ENCODE results near the gene OR10J4. TPM values are rescaled to one million over a fixed set of nuclear protein-coding genes. Genes with fewer than 3 reads are reported as not detected.

Gene OR10J4
- total and polyA plus RNA-seq, 10 donors = not detected

- DNase-seq = no peak
- WGBS, 5 donors = 92 to 95% (median 93%) methylated on average over 2 of the region's 2 CpGs
- TF ChIP-seq POLR2A (IDR thresholded peaks at IDR 0.05) (no peak), CTCF (IDR thresholded peaks at IDR 0.05 in 8 of 11, conservative IDR thresholded peaks at IDR 0.05 in 3 of 11) (no peak), POLR2AphosphoS5 (IDR thresholded peaks at IDR 0.05) (no peak)
- Histone ChIP-seq H3K4me1 (no peaks in the 10 kb centered on the region), H3K4me3 (no peak overlapping the region), H3K36me3 (no peaks in the 10 kb centered on the region), H3K27me3 (replicated peaks in 1 of 7) (no peaks in the 10 kb centered on the region), H3K27ac (no peak overlapping the region), H3K9me3 (no peaks in the 10 kb centered on the region)
- intact Hi-C loops (cut with DNase I; ENCODE audit: low total_unique reads) = no loop called here
These were observed 36.3 kb downstream of the OR10J4 start for GRCh38 chr1:159468321-159468720.

- no peak overlapping the region for H3K4me3 ChIP-seq
- TF ChIP-seq POLR2A (IDR thresholded peaks at IDR 0.05) (no peak), POLR2AphosphoS5 (IDR thresholded peaks at IDR 0.05) (no peak), CTCF (IDR thresholded peaks at IDR 0.05 in 8 of 11, conservative IDR thresholded peaks at IDR 0.05 in 3 of 11) (no peak)
- 39 to 71% (median 54%) methylated on average over 4 of the region's 4 CpGs for WGBS, 5 donors
- no peaks in the 10 kb centered on the region for H3K36me3 ChIP-seq
- no peaks in the 10 kb centered on the region for H3K27me3 ChIP-seq (replicated peaks in 1 of 7)
- no peak overlapping the region for H3K27ac ChIP-seq
- intact Hi-C loops (cut with DNase I; ENCODE audit: low total_unique reads) = no loop called here
- DNase-seq = no peak
- H3K9me3 ChIP-seq = no peaks in the 10 kb centered on the region
- H3K4me1 ChIP-seq = no peaks in the 10 kb centered on the region
These were observed 38.0 kb downstream of the OR10J4 start for GRCh38 chr1:159469921-159470533.

- TF ChIP-seq POLR2AphosphoS5 (IDR thresholded peaks at IDR 0.05) (no peak), CTCF (IDR thresholded peaks at IDR 0.05 in 8 of 11, conservative IDR thresholded peaks at IDR 0.05 in 3 of 11) (no peak), POLR2A (IDR thresholded peaks at IDR 0.05) (no peak)
- DNase-seq = no peak
- intact Hi-C loops (cut with DNase I; ENCODE audit: low total_unique reads) = no loop called here
These were observed 41.3 kb downstream of the OR10J4 start for GRCh38 chr1:159473335-159473734.

GRCh38 chr1:159474926-159475325 is 42.9 kb downstream of the OR10J4 start:
- no peaks in the 10 kb centered on the region for H3K9me3 ChIP-seq
- H3K27me3 ChIP-seq (replicated peaks in 1 of 7) = no peaks in the 10 kb centered on the region
- H3K36me3 ChIP-seq = no peaks in the 10 kb centered on the region
- intact Hi-C loops (cut with DNase I; ENCODE audit: low total_unique reads) = no loop called here
- 37 to 74% (median 43%) methylated on average over 1 of the region's 1 CpG for WGBS, 5 donors
- no peak overlapping the region for H3K4me3 ChIP-seq
- no peak overlapping the region for H3K27ac ChIP-seq
- TF ChIP-seq POLR2A (IDR thresholded peaks at IDR 0.05) = no peak
- TF ChIP-seq POLR2AphosphoS5 (IDR thresholded peaks at IDR 0.05) = no peak
- no peak for TF ChIP-seq CTCF (IDR thresholded peaks at IDR 0.05 in 8 of 11, conservative IDR thresholded peaks at IDR 0.05 in 3 of 11)
- no peaks in the 10 kb centered on the region for H3K4me1 ChIP-seq
- no peak for DNase-seq

More at GRCh38 chr1:159473335-159473734, 41.3 kb downstream of the OR10J4 start:
- H3K36me3 ChIP-seq = no peaks in the 10 kb centered on the region
- no peak overlapping the region for H3K4me3 ChIP-seq
- WGBS, 5 donors = 77 to 97% (median 81%) methylated on average over 1 of the region's 1 CpG
- no peaks in the 10 kb centered on the region for H3K27me3 ChIP-seq (replicated peaks in 1 of 7)
- no peak overlapping the region for H3K27ac ChIP-seq
- H3K4me1 ChIP-seq = no peaks in the 10 kb centered on the region
- no peaks in the 10 kb centered on the region for H3K9me3 ChIP-seq

Other genes starting within 250 kb of the OR10J4 start
- 100 to 1,000 TPM in 5 of 7 donors, 10 to 100 TPM in 2; 76.0 to 141 (median 111) TPM for gene ACKR1, start 227.3 kb upstream of the OR10J4 start, total RNA-seq
- 10 to 100 TPM; 17.6 to 68.3 (median 41.1) TPM for gene ACKR1, start 227.3 kb upstream of the OR10J4 start, polyA plus RNA-seq
- 1 to 10 TPM in 2 of 7 donors, under 1 TPM in 1, not detected in 4; 0.43 to 1.6 (median 1.3) TPM for gene FCER1A, start 129.9 kb upstream of the OR10J4 start, total RNA-seq
- gene FCER1A, start 129.9 kb upstream of the OR10J4 start, polyA plus RNA-seq = 1 to 10 TPM in 1 of 3 donors, not detected in 2; 1.7 TPM
- not detected for gene OR10J1, start 7.5 kb downstream of the OR10J4 start, total RNA-seq
- not detected for gene OR10J1, start 7.5 kb downstream of the OR10J4 start, polyA plus RNA-seq
- gene OR10J5, start 103.8 kb downstream of the OR10J4 start, total RNA-seq = not detected
- not detected for gene OR10J5, start 103.8 kb downstream of the OR10J4 start, polyA plus RNA-seq
- gene APCS, start 155.6 kb downstream of the OR10J4 start, total RNA-seq = not detected
- gene APCS, start 155.6 kb downstream of the OR10J4 start, polyA plus RNA-seq = not detected

All from spleen (tissue), 11 donors.